RCC 7860 (cell line): ENCODE measurements around the gene NUDT3.

Experiments
- DNase-seq: peaks from one replicate; pipeline ENCODE4 v3.0.0-alpha.2; 2015; ENCODE audit warnings: low spot score
- FAIRE-seq: peaks from 2 replicates; lab custom pipeline; 2012; peaks lifted over from hg19 to GRCh38; lab: Jason Lieb, UNC

NUDT3 gene

DNA sequence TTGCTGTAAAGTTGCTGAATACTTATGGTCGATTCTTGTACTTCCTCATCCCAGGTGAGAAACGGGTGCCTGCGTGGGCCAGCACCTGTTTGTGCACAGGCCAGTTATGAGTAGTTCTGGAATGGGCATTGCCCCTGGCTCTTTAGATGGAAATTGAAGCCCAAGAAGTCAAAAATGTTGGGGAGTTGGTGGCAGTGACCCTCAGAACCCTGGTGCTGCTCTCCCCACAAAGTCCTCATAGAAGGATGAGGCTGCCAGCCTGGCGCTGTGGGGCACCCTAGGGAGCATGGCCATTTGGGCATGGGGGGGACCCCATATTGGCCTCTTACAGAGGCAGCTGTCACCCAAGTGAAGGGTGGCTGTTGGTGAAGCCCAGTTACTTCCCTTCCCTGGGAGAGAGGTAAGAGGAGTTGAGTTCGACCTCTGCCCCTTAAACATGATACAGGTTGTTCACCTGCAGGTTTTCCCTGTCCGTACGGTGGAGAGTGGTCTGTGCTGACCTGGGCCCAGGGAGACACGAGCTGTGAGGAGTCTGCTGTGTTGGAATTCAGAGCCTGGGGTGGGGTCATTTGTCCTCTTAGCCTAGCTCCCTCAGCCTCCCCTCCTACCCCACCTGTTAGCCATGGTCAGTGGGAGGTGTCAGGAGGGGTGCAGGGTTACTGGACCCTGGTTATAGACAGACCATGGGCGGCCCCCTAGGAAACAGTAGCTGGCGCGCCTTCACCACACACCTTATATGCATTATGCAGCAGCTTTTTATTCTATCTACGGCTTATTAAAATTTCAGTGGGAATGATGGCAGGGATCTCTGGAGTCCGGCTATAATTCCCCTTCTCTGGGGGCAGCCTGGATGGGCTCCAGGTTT is 150.9 kb downstream of the NUDT3 start:
- DNase-seq (no peak), FAIRE-seq (no peak)

GRCh38 chr6:34240329-34241248 is 151.9 kb downstream of the NUDT3 start:
- DNase-seq (no peak), FAIRE-seq (no peak)

- no peak for FAIRE-seq
These were observed 152.6 kb downstream of the NUDT3 start for GRCh38 chr6:34239893-34240292.

GRCh38 chr6:34239500-34239825 is 153.0 kb downstream of the NUDT3 start:
- no peak for DNase-seq
- FAIRE-seq = no peak

More at GRCh38 chr6:34239893-34240292, 152.6 kb downstream of the NUDT3 start:
- DNase-seq = no peak

DNA sequence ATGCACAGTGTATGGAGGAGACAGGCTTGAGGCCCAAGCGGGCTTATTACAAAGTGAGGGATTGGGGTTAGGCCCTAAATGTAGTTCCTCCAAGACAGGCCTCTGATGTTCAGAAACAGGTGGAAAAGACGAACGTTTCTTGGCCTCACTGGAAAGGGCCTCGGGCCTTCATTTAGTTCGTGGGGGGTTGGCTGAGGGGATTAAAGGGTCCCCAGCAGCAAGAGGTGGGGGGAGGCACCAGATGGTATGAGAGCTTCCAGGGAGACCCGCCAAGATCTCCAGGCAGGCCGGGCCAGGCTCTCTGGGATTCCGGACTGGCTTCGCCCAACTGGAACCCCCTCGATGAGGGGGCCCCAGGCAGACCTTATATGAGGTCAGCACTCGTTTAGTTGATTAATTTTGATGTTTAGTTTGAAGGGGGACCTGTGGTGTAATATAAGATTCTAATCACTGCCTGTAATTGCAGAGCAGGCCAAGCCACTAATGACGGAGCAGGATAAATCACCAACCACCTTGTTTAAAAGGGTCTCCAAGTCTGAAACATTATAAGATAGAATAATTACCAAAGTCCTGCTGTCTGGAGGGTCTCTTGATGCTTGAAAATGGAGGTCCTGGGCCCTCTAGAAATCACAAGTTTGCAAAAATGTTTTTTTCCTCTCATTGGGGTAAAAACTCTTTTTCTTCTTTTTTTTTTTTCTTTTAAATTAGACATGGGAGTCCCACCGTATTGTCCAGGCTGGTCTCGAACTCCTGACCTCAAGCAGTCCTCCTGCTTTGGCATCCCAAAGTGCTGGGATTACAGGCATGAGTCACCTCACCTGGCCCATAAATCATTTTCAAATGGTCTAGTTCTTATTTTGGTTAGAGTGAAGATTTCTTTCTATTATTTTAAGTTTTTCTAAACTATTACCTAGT is 153.6 kb downstream of the NUDT3 start:
- FAIRE-seq (no peak), DNase-seq (no peak)

- FAIRE-seq (no peak), DNase-seq (no peak)
These were observed 154.5 kb downstream of the NUDT3 start for GRCh38 chr6:34237722-34238584.

GRCh38 chr6:34237316-34237721 is 155.2 kb downstream of the NUDT3 start:
- FAIRE-seq (no peak), DNase-seq (no peak)

- FAIRE-seq = no peak
- no peak for DNase-seq
These were observed 155.8 kb downstream of the NUDT3 start, which contains the start of gene HMGA1 for GRCh38 chr6:34236443-34237315. Gene HMGA1 (plus strand): TSS chr6:34236873. CDS start chr6:34240781, 3,908 bp downstream.

- DNase-seq (no peak), FAIRE-seq (no peak)
These were observed 156.4 kb downstream of the NUDT3 start for GRCh38 chr6:34236131-34236442.

GRCh38 chr6:34235307-34236130 is 156.9 kb downstream of the NUDT3 start:
- DNase-seq = peak; percentile 45
- no peak for FAIRE-seq

GRCh38 chr6:34234667-34235306 is 157.7 kb downstream of the NUDT3 start:
- DNase-seq (no peak), FAIRE-seq (no peak)

- no peak for FAIRE-seq
- no peak for DNase-seq
These were observed 158.6 kb downstream of the NUDT3 start for GRCh38 chr6:34233867-34234266.

DNA sequence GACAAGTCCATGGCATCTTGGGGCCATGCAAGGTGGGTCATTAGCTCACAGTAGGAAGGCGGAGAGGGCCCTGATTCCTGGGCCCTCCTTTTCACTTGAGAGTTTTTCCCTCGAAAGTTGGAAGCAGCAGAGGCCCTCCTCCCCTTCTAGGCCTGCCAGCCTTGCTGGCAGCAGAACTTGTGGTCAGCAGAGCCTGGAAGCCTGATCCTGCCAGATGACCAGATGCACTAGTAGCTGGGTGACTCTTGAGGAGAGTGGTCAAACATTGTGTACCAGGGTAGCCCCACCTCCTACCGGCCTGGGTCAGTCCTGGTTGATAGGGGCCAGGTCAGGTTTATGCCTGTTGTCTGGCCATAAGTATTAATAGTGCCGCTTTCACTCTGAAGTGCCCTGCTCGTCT is 159.6 kb downstream of the NUDT3 start:
- no peak for DNase-seq
- FAIRE-seq = no peak

- no peak for FAIRE-seq
- DNase-seq = no peak
These were observed 160.7 kb downstream of the NUDT3 start for GRCh38 chr6:34231566-34232336.

GRCh38 chr6:34230653-34231371 is 161.7 kb downstream of the NUDT3 start:
- no peak for FAIRE-seq
- DNase-seq = no peak

DNA sequence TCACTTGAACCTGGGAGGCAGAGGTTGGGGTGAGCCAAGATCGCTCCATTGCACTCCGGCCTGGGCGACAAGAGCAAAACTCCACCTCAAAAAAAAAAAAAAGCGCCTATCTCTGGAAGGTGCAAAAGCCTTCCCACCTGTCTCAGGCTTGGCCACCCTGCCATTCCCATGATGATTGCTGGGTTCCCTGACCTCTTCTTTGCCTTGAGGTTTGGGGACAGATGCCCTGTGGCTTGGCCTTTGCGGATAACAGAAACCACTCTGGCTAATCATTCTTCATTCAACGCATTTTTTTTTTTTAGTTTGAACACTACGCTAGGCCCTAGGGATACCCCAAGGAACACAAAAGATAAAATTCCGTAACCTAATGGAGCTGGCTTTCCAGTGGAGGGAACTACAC is 162.6 kb downstream of the NUDT3 start:
- DNase-seq (peak; percentile 46), FAIRE-seq (peak; percentile 86)
